ENCODE results near the gene COX6A2. TPM values are rescaled to one million over a fixed set of nuclear protein-coding genes. Genes with fewer than 3 reads are reported as not detected.

Gene COX6A2
- polyA plus RNA-seq, 1 donor from 2014 or later, result not detected

GRCh38 chr16:31441956-31442355, 13.8 kb upstream of the COX6A2 start:
- H3K79me2 ChIP-seq (replicated peaks; ENCODE audit: insufficient read depth, low read length), result no peaks in the 10 kb centered on the region
- no peaks in the 10 kb centered on the region for H3K9me3 ChIP-seq (ENCODE audit: low read length)
- no peak overlapping the region for H3K4me2 ChIP-seq (ENCODE audit: low read length)
- no peaks in the 10 kb centered on the region for H3K9me2 ChIP-seq (ENCODE audit: insufficient read depth, low read length)
- no peak overlapping the region for H2AFZ ChIP-seq (ENCODE audit: low read depth, low read length)
- no peaks in the 10 kb centered on the region for H3K27me3 ChIP-seq (ENCODE audit: insufficient read depth, low read depth, low read length)
- H3K36me3 ChIP-seq (ENCODE audit: insufficient read depth, low read length), result no peaks in the 10 kb centered on the region
- no peak overlapping the region for H3K27ac ChIP-seq (ENCODE audit: low read length)
- H3K4me3 ChIP-seq (ENCODE audit: low read length), result peak overlapping the region; percentile 92
- TF ChIP-seq REST (IDR thresholded peaks at IDR 0.05; ENCODE audit: borderline replicate concordance) (no peak), SMC3 (conservative IDR thresholded peaks at IDR 0.05; ENCODE audit: poor library complexity) (no peak), POLR2AphosphoS5 (IDR thresholded peaks at IDR 0.05) (no peak), EZH2 (IDR thresholded peaks at IDR 0.05; ENCODE audit: borderline replicate concordance, insufficient read depth, low read length, poor library complexity, severe bottlenecking) (no peak), EP300 (conservative IDR thresholded peaks at IDR 0.05; ENCODE audit: poor library complexity, severe bottlenecking) (no peak), TAF1 (IDR thresholded peaks at IDR 0.05; ENCODE audit: low read depth) (no peak), CTCF (IDR thresholded peaks at IDR 0.05; ENCODE audit: poor library complexity, severe bottlenecking) (no peak), MXI1 (conservative IDR thresholded peaks at IDR 0.05; ENCODE audit: poor library complexity, severe bottlenecking) (no peak)
- no peaks in the 10 kb centered on the region for H3F3A ChIP-seq (ENCODE audit: insufficient read depth, low read length, poor library complexity, severe bottlenecking)
- H3K9ac ChIP-seq (ENCODE audit: low read length), result no peak overlapping the region
- H4K20me1 ChIP-seq (ENCODE audit: insufficient read depth), result no peaks in the 10 kb centered on the region

GRCh38 chr16:31440516-31441184, 12.5 kb upstream of the COX6A2 start:
- Histone ChIP-seq H3K27ac (ENCODE audit: low read length) (no peak overlapping the region), H3K9ac (ENCODE audit: low read length) (no peak overlapping the region), H2AFZ (ENCODE audit: low read depth, low read length) (no peak overlapping the region), H4K20me1 (ENCODE audit: insufficient read depth) (no peaks in the 10 kb centered on the region), H3K36me3 (ENCODE audit: insufficient read depth, low read length) (no peaks in the 10 kb centered on the region), H3F3A (ENCODE audit: insufficient read depth, low read length, poor library complexity, severe bottlenecking) (no peaks in the 10 kb centered on the region), H3K4me2 (ENCODE audit: low read length) (no peak overlapping the region), H3K27me3 (ENCODE audit: insufficient read depth, low read depth, low read length) (no peaks in the 10 kb centered on the region), H3K4me3 (ENCODE audit: low read length) (no peak overlapping the region), H3K9me3 (ENCODE audit: low read length) (no peaks in the 10 kb centered on the region), H3K9me2 (ENCODE audit: insufficient read depth, low read length) (no peaks in the 10 kb centered on the region), H3K79me2 (replicated peaks; ENCODE audit: insufficient read depth, low read length) (no peaks in the 10 kb centered on the region)
- no peak for TF ChIP-seq EZH2 (IDR thresholded peaks at IDR 0.05; ENCODE audit: borderline replicate concordance, insufficient read depth, low read length, poor library complexity, severe bottlenecking)
- no peak for TF ChIP-seq CTCF (IDR thresholded peaks at IDR 0.05; ENCODE audit: poor library complexity, severe bottlenecking)
- no peak for TF ChIP-seq EP300 (conservative IDR thresholded peaks at IDR 0.05; ENCODE audit: poor library complexity, severe bottlenecking)
- no peak for TF ChIP-seq SMC3 (conservative IDR thresholded peaks at IDR 0.05; ENCODE audit: poor library complexity)
- TF ChIP-seq REST (IDR thresholded peaks at IDR 0.05; ENCODE audit: borderline replicate concordance), result no peak
- no peak for TF ChIP-seq TAF1 (IDR thresholded peaks at IDR 0.05; ENCODE audit: low read depth)

Measured in neural cell (in vitro differentiated cells).